Karpas-422 (cell line): ENCODE data around the gene EIF4B. TPM values are rescaled to one million over a fixed set of nuclear protein-coding genes. Genes with fewer than 3 reads are reported as not detected.
A peak's percentile ranks its signal among the peaks of the same experiment; 100 is the strongest.
"Not testable (repeated sequence)": the region's sequence is repeated elsewhere in the genome, so short reads cannot be mapped to it uniquely, and the experiment has no call there.

Experiments used
- DNase-seq: peaks from one replicate; pipeline ENCODE4 v3.0.0-alpha.2; 2015
- H2AFZ ChIP-seq: fragments of 200-600 bp; sonication (generic); 2 replicates; pipeline ENCODE4 v1.6.1; 2014; ENCODE audit warnings: antibody characterized with exemption, low read length, mixed read lengths
- H3K27ac ChIP-seq: fragments of 200-600 bp; sonication (generic); 2 replicates; pipeline ENCODE4 v1.5.1; 2014; ENCODE audit warnings: mild to moderate bottlenecking, low read length, moderate library complexity
- H3K27me3 ChIP-seq: fragments of 200-600 bp; sonication (generic); 2 replicates; pipeline ENCODE4 v1.6.1; 2014; ENCODE audit warnings: low read length, mixed read lengths
- H3K36me3 ChIP-seq: fragments of 200-600 bp; sonication (generic); 2 replicates; pipeline ENCODE4 v1.6.1; 2014; ENCODE audit warnings: low read length, mixed read lengths; ENCODE audit not compliant: insufficient read depth
- H3K4me1 ChIP-seq: fragments of 200-600 bp; sonication (generic); 2 replicates; pipeline ENCODE4 v1.6.1; 2014; ENCODE audit warnings: mild to moderate bottlenecking, low read length, mixed read lengths
- H3K4me2 ChIP-seq: fragments of 200-600 bp; sonication (generic); 2 replicates; pipeline ENCODE4 v1.6.1; 2014; ENCODE audit warnings: low read length, low read depth, mild to moderate bottlenecking; ENCODE audit not compliant: poor library complexity, severe bottlenecking
- H3K4me3 ChIP-seq: fragments of 200-600 bp; sonication (generic); 2 replicates; pipeline ENCODE4 v1.5.1; 2014; ENCODE audit warnings: mild to moderate bottlenecking, antibody characterized with exemption, low read length, mixed read lengths
- H3K79me2 ChIP-seq: fragments of 200-600 bp; sonication (generic); 2 replicates; pipeline ENCODE4 v1.6.1; 2014; ENCODE audit warnings: mild to moderate bottlenecking, low read length, mixed read lengths
- H3K9ac ChIP-seq: fragments of 200-600 bp; sonication (generic); 2 replicates; pipeline ENCODE4 v1.6.0; 2014; ENCODE audit warnings: low read length
- H3K9me2 ChIP-seq: fragments of 200-600 bp; sonication (generic), shearing (Covaris generic); replicated peaks from 2 replicates; pipeline ENCODE4 v1.6.0; 2014; ENCODE audit warnings: mild to moderate bottlenecking, low read length, moderate library complexity; ENCODE audit not compliant: insufficient read depth
- H3K9me3 ChIP-seq: fragments of 300-700, 200-600 bp; sonication (generic); 2 replicates; pipeline ENCODE4 v1.6.1; 2014; ENCODE audit warnings: low read length, mixed read lengths
- H4K20me1 ChIP-seq: fragments of 200-600 bp; sonication (generic); 2 replicates; pipeline ENCODE4 v1.6.1; 2014; ENCODE audit warnings: mild to moderate bottlenecking, antibody characterized with exemption, low read length, low read depth; ENCODE audit not compliant: insufficient read depth
- total RNA-seq: library from RNA; depleted of rRNA; stranded (reverse); fragments of >200 nt; shearing (Covaris generic); gene quantifications from 2 replicates; pipeline ENCODE4 v1.2.3, GENCODE V29; 2014; ENCODE audit warnings: low replicate concordance

Gene EIF4B
- total RNA-seq, 1 experiment from 2014 or later: 549 TPM

DNA sequence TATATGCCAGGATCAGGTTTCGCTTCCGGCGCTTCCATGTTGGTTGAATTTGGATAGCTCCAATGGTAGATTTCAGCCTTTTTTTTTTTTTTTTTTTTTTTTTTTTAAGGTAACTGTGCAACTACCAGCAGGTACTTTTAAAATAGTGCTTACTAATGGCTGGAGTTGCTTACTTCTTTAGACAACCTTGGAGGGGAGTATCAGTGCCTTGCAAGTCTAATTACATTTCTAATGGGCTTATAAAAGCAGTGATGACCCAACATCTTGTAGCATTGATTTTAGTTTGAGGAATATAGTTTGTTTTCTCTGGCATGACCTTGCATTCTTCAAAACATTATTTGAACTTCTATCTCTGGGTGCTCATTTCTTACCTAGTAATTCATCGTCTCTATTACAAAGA is 1.1 kb downstream of the EIF4B start:
- peak overlapping the region; percentile 94 for H3K4me3 ChIP-seq
- peaks cover 61% of the 10 kb centered on the region for H3K79me2 ChIP-seq
- H3K27ac ChIP-seq: peak overlapping the region; percentile 87; the same call in 1 of the 2 replicates
- peak overlapping the region; percentile 93 for H3K4me2 ChIP-seq
- H2AFZ ChIP-seq: no peak overlapping the region
- peak overlapping the region; percentile 97 for H3K9ac ChIP-seq
- no peaks in the 10 kb centered on the region for H3K9me3 ChIP-seq
- no peaks in the 10 kb centered on the region for H3K9me2 ChIP-seq
- peaks cover 37% of the 10 kb centered on the region for H3K4me1 ChIP-seq
- peaks cover 49% of the 10 kb centered on the region for H4K20me1 ChIP-seq
- H3K27me3 ChIP-seq: no peaks in the 10 kb centered on the region
- DNase-seq: no peak
- peaks cover 39% of the 10 kb centered on the region; the same call in 1 of the 2 replicates for H3K36me3 ChIP-seq

DNA sequence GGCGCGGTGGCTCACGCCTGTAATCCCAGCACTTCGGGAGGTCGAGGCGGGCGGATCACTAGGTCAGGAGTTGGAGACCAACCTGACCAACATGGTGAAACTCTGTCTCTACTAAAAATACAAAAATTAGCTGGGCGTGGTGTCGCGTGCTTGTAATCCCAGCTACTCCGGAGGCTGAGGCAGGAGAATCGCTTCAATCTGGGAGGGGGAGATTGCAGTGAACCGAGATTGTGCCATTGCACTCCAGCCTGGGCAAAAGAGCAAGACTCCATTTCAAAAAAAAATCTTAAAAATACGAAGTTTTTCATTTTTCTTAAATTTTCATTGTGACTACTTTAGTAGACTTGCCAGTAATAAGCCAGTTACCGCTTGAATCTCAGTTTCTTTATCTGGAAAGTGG is 2.5 kb downstream of the EIF4B start:
- H3K9ac ChIP-seq: not testable (repeated sequence)

GRCh38 chr12:53010955-53011354 is 4.7 kb downstream of the EIF4B start:
- no peaks in the 10 kb centered on the region for H3K27me3 ChIP-seq
- no peaks in the 10 kb centered on the region for H3K9me2 ChIP-seq
- DNase-seq: no peak
- H4K20me1 ChIP-seq: peaks cover 74% of the 10 kb centered on the region
- H3K9me3 ChIP-seq: no peaks in the 10 kb centered on the region
- H3K4me2 ChIP-seq: no peak overlapping the region
- H2AFZ ChIP-seq: no peak overlapping the region
- H3K36me3 ChIP-seq: peaks cover 47% of the 10 kb centered on the region; the same call in 1 of the 2 replicates
- no peak overlapping the region for H3K9ac ChIP-seq
- H3K4me3 ChIP-seq: no peak overlapping the region
- peaks cover 97% of the 10 kb centered on the region for H3K79me2 ChIP-seq
- H3K27ac ChIP-seq: no peak overlapping the region
- peaks cover 27% of the 10 kb centered on the region for H3K4me1 ChIP-seq

More for the DNA sequence above, 2.5 kb downstream of the EIF4B start:
- H3K27me3 ChIP-seq, H2AFZ ChIP-seq, DNase-seq, H3K27ac ChIP-seq, H3K9me3 ChIP-seq, H3K9me2 ChIP-seq: not testable (repeated sequence)
- Histone ChIP-seq H4K20me1 (peaks cover 56% of the 10 kb centered on the region), H3K4me3 (0 out of 2 replicates have a peak overlapping the region, but pooled peaks have one; percentile 94), H3K36me3 (peaks cover 43% of the 10 kb centered on the region; the same call in 1 of the 2 replicates), H3K4me2 (peak overlapping the region; percentile 93), H3K4me1 (peaks cover 37% of the 10 kb centered on the region), H3K79me2 (peaks cover 75% of the 10 kb centered on the region)

DNA sequence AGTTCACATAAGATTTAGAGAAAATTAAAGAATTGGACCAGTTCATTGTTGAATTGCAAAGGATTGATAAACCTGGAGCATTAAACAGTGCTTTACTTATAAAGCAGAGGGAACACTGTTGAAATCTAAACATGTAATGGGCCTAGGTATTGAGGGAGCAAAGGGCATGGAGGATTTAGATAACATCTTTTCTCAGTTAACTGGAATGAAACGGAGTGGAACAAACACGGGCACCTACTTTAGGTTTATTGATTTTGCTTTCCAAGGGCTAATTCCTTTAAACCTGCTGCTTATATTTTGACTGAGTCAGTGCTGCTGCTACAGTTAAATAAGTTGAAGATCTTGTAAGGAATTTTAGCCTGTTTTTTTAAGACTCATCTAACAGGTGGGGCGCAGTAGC is 5.6 kb downstream of the EIF4B start:
- peaks cover 55% of the 10 kb centered on the region; the same call in 1 of the 2 replicates for H3K36me3 ChIP-seq
- H2AFZ ChIP-seq: no peak overlapping the region
- H3K9ac ChIP-seq: no peak overlapping the region

DNA sequence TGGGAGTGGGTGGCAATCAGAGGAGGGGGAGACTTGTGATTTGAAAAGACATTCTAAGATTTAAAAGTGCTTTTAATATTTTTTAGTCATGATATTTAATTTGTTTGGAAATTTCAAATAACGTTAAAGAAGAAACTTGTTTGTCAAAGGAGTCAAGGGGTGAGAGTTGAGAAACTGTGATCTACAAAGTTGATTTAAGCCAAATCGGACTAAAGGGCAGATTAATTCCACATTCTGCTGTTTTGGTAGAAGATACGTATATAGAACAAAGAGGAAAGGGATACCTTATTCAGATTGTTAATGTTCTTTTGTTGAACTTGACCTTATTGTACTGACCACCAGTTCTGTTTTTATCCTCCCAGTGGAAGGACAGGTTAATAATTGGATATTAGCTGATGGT is 6.7 kb downstream of the EIF4B start:
- Histone ChIP-seq H3K9me3 (no peaks in the 10 kb centered on the region), H3K36me3 (peaks cover 61% of the 10 kb centered on the region), H4K20me1 (peaks cover 82% of the 10 kb centered on the region), H3K4me3 (no peak overlapping the region), H3K9me2 (no peaks in the 10 kb centered on the region), H3K4me1 (peaks cover 20% of the 10 kb centered on the region), H3K27ac (no peak overlapping the region), H3K9ac (no peak overlapping the region), H3K79me2 (peaks cover 99% of the 10 kb centered on the region), H3K4me2 (no peak overlapping the region), H2AFZ (no peak overlapping the region), H3K27me3 (no peaks in the 10 kb centered on the region)
- no peak for DNase-seq

More for the DNA sequence above, 5.6 kb downstream of the EIF4B start:
- H3K27me3 ChIP-seq: no peaks in the 10 kb centered on the region
- H3K9me2 ChIP-seq: no peaks in the 10 kb centered on the region
- no peak overlapping the region for H3K4me2 ChIP-seq
- peaks cover 100% of the 10 kb centered on the region for H3K79me2 ChIP-seq
- DNase-seq: no peak
- no peak overlapping the region for H3K4me3 ChIP-seq
- H4K20me1 ChIP-seq: peaks cover 82% of the 10 kb centered on the region
- no peaks in the 10 kb centered on the region for H3K9me3 ChIP-seq
- no peak overlapping the region for H3K27ac ChIP-seq
- H3K4me1 ChIP-seq: peaks cover 27% of the 10 kb centered on the region

DNA sequence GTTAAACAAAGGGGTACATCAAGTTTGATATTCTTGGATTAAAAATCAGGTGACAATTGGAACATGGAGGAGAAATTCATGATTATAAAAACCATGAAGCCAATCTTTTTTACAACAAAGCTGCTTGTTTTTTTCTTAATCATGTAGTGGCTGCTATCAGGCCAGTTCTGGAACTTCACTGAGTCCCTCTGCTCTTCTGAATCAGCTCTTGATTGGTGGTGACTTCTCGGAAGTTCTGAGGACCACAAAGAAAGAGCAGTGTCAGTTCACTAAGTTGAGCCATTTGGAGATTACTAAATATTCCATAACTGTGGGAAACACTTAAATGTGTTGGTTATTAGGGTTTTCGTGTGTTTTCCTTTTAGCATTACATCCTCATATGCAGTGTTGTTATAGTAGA is 8.5 kb downstream of the EIF4B start:
- H3K27ac ChIP-seq: no peak overlapping the region
- no peak overlapping the region for H3K4me2 ChIP-seq
- H2AFZ ChIP-seq: no peak overlapping the region
- H3K4me3 ChIP-seq: no peak overlapping the region
- H3K27me3 ChIP-seq: no peaks in the 10 kb centered on the region
- peaks cover 56% of the 10 kb centered on the region for H3K36me3 ChIP-seq
- H3K9me2 ChIP-seq: no peaks in the 10 kb centered on the region
- peaks cover 71% of the 10 kb centered on the region for H4K20me1 ChIP-seq
- no peak overlapping the region for H3K9ac ChIP-seq
- H3K4me1 ChIP-seq: peaks cover 2% of the 10 kb centered on the region
- peaks cover 90% of the 10 kb centered on the region for H3K79me2 ChIP-seq
- no peaks in the 10 kb centered on the region for H3K9me3 ChIP-seq
- no peak for DNase-seq

DNA sequence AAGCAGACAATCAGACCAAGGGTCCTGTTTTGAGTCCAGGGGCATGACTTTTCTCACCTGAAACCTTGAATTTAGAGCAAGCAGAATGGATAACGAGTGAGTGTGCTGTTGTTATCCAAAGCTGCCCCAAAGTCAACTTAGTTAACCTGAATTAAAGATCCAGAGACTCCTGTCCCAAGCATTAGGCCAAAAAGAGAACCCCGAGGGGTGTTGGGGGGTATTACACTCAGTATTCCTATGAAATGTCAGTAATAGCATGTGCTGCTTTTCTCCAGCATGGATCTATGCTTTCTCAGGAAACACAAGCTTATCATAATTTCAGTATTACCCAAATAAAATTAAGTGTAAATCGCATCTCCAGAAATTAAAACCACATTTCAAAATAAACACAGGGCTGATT is 19.0 kb downstream of the EIF4B start:
- Histone ChIP-seq H3K36me3 (peaks cover 64% of the 10 kb centered on the region), H3K9me2 (no peaks in the 10 kb centered on the region), H3K4me1 (no peaks in the 10 kb centered on the region), H3K4me3 (no peak overlapping the region), H3K79me2 (peaks cover 33% of the 10 kb centered on the region), H3K27me3 (no peaks in the 10 kb centered on the region), H4K20me1 (0 out of 2 replicates have a peak, but pooled peaks cover 7% of the 10 kb centered on the region), H3K4me2 (no peak overlapping the region), H3K9me3 (no peaks in the 10 kb centered on the region), H3K9ac (no peak overlapping the region), H3K27ac (no peak overlapping the region), H2AFZ (no peak overlapping the region)
- DNase-seq: no peak

- not testable (repeated sequence) for H3K4me1 ChIP-seq, H3K9me3 ChIP-seq, H2AFZ ChIP-seq, H3K27ac ChIP-seq, H3K27me3 ChIP-seq, H3K4me3 ChIP-seq, DNase-seq, H3K9me2 ChIP-seq, H3K9ac ChIP-seq, H3K4me2 ChIP-seq
- H3K79me2 ChIP-seq: peaks cover 29% of the 10 kb centered on the region; the same call in 1 of the 2 replicates
- peaks cover 62% of the 10 kb centered on the region for H3K36me3 ChIP-seq
- H4K20me1 ChIP-seq: peaks cover 17% of the 10 kb centered on the region; the same call in 1 of the 2 replicates
Observed at GRCh38 chr12:53027014-53027413, 20.8 kb downstream of the EIF4B start.
